Liver (tissue), 3 donors: ENCODE results near the gene WWOX.

ENCODE experiments used
- GABPA ChIP-seq, 2 donors: IDR thresholded peaks in 1 of 2; conservative IDR thresholded peaks in 1 of 2; 2 replicates each; pipeline ENCODE4 v1.6.1; 2016; ENCODE audit warnings: antibody characterized with exemption in 2 of 2, mild to moderate bottlenecking in 1 of 2, moderate library complexity in 1 of 2
- HNF4G ChIP-seq: IDR thresholded peaks from 2 replicates; pipeline ENCODE4 v1.6.1; 2016; ENCODE audit warnings: antibody characterized with exemption
- RXRA ChIP-seq, 2 donors: IDR thresholded peaks; 2 replicates each; pipeline ENCODE4 v1.6.1; 2017 to 2018; ENCODE audit warnings: antibody characterized with exemption in 2 of 2, mild to moderate bottlenecking in 1 of 2
- TAF1 ChIP-seq: conservative IDR thresholded peaks from 2 replicates; pipeline ENCODE4 v1.6.1; 2016; ENCODE audit warnings: antibody characterized with exemption, mild to moderate bottlenecking
- YY1 ChIP-seq: IDR thresholded peaks from 2 replicates; pipeline ENCODE4 v1.6.1; 2016; ENCODE audit warnings: antibody characterized with exemption, mild to moderate bottlenecking
- TF ChIP-seq, protein P1 (sequence below): fragments of 150-350 bp; IDR thresholded peaks from 2 replicates; pipeline ENCODE4 v1.5.1; 2017; ENCODE audit warnings: improper control_type of control experiment, low read depth, low read length; ENCODE audit not compliant: missing input control
- TF ChIP-seq, protein P2 (sequence below): IDR thresholded peaks from 2 replicates; pipeline ENCODE4 v1.6.1; 2016; ENCODE audit warnings: antibody characterized with exemption, mild to moderate bottlenecking
- TF ChIP-seq, protein P3 (sequence below): IDR thresholded peaks from 2 replicates; pipeline ENCODE4 v1.6.1; 2016; ENCODE audit warnings: antibody characterized with exemption
- TF ChIP-seq, protein P4 (sequence below): IDR thresholded peaks from 2 replicates; pipeline ENCODE4 v1.6.1; 2016; ENCODE audit warnings: antibody characterized with exemption
- donor health status: healthy.
- donor health status: healthy.

DNA sequence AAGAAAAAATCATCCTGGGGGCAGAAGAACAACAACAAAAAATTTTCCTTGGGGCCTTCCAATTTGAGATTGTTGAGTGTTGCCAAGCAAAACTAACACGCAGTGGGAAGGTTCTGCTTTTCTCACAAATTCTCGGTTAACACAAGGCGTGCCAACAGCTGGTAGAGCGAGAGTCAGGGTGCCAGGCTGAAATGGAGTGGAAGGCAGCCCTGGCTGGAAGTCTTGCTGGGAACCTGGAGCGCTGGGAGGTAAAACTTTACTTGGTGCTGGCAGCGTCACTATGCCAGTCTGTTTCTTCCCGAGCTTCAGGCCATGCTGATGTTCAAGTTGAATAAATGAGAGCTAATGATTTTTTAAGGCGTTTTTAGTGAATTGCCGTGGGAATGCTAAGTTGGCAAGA lies 189.4 kb downstream of the WWOX start:
- TF ChIP-seq, protein P1, sequence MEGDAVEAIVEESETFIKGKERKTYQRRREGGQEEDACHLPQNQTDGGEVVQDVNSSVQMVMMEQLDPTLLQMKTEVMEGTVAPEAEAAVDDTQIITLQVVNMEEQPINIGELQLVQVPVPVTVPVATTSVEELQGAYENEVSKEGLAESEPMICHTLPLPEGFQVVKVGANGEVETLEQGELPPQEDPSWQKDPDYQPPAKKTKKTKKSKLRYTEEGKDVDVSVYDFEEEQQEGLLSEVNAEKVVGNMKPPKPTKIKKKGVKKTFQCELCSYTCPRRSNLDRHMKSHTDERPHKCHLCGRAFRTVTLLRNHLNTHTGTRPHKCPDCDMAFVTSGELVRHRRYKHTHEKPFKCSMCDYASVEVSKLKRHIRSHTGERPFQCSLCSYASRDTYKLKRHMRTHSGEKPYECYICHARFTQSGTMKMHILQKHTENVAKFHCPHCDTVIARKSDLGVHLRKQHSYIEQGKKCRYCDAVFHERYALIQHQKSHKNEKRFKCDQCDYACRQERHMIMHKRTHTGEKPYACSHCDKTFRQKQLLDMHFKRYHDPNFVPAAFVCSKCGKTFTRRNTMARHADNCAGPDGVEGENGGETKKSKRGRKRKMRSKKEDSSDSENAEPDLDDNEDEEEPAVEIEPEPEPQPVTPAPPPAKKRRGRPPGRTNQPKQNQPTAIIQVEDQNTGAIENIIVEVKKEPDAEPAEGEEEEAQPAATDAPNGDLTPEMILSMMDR = no peak
- TF ChIP-seq, protein P2, sequence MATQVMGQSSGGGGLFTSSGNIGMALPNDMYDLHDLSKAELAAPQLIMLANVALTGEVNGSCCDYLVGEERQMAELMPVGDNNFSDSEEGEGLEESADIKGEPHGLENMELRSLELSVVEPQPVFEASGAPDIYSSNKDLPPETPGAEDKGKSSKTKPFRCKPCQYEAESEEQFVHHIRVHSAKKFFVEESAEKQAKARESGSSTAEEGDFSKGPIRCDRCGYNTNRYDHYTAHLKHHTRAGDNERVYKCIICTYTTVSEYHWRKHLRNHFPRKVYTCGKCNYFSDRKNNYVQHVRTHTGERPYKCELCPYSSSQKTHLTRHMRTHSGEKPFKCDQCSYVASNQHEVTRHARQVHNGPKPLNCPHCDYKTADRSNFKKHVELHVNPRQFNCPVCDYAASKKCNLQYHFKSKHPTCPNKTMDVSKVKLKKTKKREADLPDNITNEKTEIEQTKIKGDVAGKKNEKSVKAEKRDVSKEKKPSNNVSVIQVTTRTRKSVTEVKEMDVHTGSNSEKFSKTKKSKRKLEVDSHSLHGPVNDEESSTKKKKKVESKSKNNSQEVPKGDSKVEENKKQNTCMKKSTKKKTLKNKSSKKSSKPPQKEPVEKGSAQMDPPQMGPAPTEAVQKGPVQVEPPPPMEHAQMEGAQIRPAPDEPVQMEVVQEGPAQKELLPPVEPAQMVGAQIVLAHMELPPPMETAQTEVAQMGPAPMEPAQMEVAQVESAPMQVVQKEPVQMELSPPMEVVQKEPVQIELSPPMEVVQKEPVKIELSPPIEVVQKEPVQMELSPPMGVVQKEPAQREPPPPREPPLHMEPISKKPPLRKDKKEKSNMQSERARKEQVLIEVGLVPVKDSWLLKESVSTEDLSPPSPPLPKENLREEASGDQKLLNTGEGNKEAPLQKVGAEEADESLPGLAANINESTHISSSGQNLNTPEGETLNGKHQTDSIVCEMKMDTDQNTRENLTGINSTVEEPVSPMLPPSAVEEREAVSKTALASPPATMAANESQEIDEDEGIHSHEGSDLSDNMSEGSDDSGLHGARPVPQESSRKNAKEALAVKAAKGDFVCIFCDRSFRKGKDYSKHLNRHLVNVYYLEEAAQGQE = no peak
- TF ChIP-seq TAF1 = no peak
- TF ChIP-seq RXRA (IDR thresholded peaks at IDR 0.05) = no peak
- no peak for TF ChIP-seq HNF4G
- no peak for TF ChIP-seq GABPA (IDR thresholded peaks at IDR 0.05 in 1 of 2, conservative IDR thresholded peaks at IDR 0.05 in 1 of 2)
- TF ChIP-seq, protein P3, sequence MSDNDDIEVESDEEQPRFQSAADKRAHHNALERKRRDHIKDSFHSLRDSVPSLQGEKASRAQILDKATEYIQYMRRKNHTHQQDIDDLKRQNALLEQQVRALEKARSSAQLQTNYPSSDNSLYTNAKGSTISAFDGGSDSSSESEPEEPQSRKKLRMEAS = no peak
- no peak for TF ChIP-seq YY1
- TF ChIP-seq, protein P4, sequence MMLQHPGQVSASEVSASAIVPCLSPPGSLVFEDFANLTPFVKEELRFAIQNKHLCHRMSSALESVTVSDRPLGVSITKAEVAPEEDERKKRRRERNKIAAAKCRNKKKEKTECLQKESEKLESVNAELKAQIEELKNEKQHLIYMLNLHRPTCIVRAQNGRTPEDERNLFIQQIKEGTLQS = no peak
